ENCODE measurements around the gene SLC35G6.
A peak's percentile ranks its signal among the peaks of the same experiment; 100 is the strongest.

Gene SLC35G6

DNA sequence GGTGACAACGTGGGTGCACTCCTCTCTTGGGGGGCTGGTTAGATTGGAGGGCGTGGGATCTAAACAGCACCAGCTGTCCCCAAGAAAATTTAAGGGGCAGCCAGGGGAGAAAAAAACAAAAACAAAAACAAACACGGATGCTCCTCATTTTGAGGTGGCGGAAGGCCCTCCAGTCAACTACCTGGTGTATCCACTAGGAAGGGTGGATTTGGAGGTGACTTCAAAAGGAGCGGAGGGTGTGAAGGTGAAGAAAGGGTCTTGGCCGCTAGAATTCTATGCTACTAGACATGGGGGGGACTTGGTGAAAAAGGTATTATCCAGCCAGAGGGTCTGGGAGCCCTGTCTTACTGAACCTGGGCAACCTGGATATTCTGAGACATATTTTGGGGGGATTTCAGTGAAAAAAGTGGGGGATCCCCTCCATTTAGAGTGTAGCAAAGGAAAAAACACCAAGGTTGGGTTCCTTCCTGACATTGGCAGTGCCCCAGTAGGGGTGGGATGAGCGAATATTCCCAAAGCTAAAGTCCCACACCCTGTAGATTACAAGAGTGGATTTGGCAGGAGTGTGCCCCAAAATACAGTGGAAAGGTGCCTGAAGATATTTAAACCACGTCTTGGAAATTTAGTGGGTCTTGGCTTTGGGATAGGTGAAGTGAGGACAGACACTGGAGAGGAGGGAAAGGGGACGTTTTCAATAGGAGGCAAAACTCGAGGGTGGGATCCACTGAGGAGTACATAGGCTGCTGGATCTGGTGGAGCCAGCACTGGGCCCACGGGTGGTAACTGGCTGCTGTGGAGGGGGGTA is 42.4 kb upstream of the SLC35G6 start:
- TF ChIP-seq, protein P1, sequence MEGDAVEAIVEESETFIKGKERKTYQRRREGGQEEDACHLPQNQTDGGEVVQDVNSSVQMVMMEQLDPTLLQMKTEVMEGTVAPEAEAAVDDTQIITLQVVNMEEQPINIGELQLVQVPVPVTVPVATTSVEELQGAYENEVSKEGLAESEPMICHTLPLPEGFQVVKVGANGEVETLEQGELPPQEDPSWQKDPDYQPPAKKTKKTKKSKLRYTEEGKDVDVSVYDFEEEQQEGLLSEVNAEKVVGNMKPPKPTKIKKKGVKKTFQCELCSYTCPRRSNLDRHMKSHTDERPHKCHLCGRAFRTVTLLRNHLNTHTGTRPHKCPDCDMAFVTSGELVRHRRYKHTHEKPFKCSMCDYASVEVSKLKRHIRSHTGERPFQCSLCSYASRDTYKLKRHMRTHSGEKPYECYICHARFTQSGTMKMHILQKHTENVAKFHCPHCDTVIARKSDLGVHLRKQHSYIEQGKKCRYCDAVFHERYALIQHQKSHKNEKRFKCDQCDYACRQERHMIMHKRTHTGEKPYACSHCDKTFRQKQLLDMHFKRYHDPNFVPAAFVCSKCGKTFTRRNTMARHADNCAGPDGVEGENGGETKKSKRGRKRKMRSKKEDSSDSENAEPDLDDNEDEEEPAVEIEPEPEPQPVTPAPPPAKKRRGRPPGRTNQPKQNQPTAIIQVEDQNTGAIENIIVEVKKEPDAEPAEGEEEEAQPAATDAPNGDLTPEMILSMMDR (IDR thresholded peaks at IDR 0.05; ENCODE audit: low read depth, low read length, missing control alignments), result no peak
- no peak overlapping the region for H3K4me3 ChIP-seq (replicated peaks; ENCODE audit: low read depth, low read length)
- no peak for DNase-seq (ENCODE audit: extremely low read depth, low read depth)

DNA sequence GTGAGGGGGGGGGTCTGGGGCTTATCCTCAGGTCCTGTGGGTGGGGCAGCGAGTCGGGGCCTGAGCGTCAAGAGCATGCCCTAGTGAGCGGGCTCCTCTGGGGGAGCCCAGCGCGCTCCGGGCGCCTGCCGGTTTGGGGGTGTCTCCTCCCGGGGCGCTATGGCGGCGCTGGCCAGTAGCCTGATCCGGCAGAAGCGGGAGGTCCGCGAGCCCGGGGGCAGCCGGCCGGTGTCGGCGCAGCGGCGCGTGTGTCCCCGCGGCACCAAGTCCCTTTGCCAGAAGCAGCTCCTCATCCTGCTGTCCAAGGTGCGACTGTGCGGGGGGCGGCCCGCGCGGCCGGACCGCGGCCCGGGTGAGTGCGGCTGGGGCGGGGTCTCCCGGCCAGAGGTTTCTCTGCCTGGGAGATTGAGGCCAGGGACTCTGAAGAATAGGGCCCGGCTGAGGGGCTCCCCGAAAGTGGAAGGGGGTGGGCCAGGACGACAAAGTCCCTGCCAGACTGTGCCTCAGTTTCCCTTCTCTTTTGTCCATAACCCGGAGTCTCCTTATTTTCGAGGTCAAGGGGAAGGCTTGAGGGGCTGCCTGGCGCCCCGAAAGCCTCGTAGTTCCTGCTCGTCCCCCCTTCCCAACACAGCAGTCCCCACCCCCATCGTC is 41.7 kb upstream of the SLC35G6 start, which contains the start of gene FGF11:
FGF11 (plus strand) TSS at position 51 of the 651 bp plus-strand sequence; CDS start at position 160, 109 bp downstream.
- TF ChIP-seq, protein P1 (IDR thresholded peaks at IDR 0.05; ENCODE audit: low read depth, low read length, missing control alignments), result no peak

DNA sequence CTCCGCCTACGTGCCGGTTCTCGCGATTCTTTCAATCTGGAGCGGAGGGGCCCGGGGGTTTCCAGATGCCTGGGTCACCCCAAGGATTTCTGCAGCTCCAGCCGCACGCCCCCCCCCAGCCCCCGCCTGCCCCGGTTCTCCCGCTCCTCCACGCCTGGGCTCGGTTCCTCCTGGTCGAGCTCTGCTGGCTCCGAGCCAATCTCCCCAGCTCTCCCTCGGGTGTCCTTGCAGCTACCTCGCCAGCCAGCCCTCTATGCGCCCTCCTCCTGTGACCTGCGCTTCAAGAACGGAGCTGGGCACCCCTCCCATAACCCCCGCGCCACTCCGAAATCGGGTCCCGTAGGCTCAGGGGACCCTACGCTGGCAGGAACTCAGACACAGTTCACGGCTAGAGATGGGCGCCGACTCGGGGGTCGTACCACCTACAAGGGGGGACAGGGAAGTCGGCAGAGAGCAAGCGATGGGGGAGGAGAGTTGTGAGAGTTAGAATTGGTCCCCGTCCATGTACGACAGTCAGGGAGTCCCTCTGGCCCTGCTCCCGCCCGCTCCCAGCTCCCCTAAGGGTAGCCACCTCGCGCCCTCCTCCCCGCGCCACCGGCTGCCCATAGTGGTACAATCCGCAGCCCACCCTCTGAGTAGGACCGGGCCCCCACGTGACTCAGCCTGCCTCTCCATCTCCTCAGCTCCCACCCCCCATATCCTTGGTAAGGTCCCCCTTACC is 41.0 kb upstream of the SLC35G6 start:
- DNase-seq (ENCODE audit: extremely low read depth, low read depth), result no peak
- TF ChIP-seq, protein P1 (IDR thresholded peaks at IDR 0.05; ENCODE audit: low read depth, low read length, missing control alignments), result no peak
- peak overlapping the region; percentile 31 for H3K4me3 ChIP-seq (replicated peaks; ENCODE audit: low read depth, low read length)

More for the DNA sequence above, 41.7 kb upstream of the SLC35G6 start, which contains the start of gene FGF11:
- DNase-seq (ENCODE audit: extremely low read depth, low read depth), result no peak
- peak within 1 kb of the TSS; percentile 31 for H3K4me3 ChIP-seq (replicated peaks; ENCODE audit: low read depth, low read length)

DNA sequence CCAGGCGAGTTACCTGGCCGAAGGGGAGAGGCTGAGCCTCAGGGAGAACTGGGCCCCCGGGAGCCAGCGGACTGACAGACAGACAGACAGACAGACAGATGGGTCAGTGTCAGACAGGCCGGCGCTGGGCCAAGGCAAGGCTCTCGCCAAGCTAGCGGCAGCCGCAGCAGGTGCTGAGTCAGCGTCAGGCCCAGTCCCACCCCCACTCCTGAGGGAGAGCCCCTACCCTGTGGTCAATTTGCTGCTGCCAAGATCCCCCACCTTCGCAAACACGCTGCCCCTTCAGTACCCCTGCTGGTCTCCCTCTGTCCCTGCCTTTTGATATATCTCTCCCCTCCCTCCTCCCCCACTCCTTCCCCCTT is 40.4 kb upstream of the SLC35G6 start:
- TF ChIP-seq, protein P1 (IDR thresholded peaks at IDR 0.05; ENCODE audit: low read depth, low read length, missing control alignments), result no peak
- H3K4me3 ChIP-seq (replicated peaks; ENCODE audit: low read depth, low read length), result no peak overlapping the region; the same call in 1 of the 2 replicates
- no peak for DNase-seq (ENCODE audit: extremely low read depth, low read depth)

DNA sequence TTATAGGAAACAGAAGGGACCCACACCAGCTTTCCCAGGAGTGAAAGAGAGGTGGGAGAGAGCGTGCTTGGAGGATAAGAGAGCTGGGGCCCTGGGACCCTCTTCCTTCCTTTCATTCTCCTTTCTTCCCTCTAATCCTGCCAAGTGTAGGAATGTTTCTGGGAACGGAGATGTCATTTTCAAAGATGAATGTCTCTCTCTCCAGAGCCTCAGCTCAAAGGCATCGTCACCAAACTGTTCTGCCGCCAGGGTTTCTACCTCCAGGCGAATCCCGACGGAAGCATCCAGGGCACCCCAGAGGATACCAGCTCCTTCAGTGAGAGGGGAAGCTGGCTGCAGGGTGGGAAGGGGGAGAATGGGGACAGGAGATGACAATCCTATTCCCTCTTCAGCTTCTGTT is 40.0 kb upstream of the SLC35G6 start:
- no peak overlapping the region for H3K4me3 ChIP-seq (replicated peaks; ENCODE audit: low read depth, low read length)
- TF ChIP-seq, protein P1 (IDR thresholded peaks at IDR 0.05; ENCODE audit: low read depth, low read length, missing control alignments), result no peak
- DNase-seq (ENCODE audit: extremely low read depth, low read depth), result no peak

DNA sequence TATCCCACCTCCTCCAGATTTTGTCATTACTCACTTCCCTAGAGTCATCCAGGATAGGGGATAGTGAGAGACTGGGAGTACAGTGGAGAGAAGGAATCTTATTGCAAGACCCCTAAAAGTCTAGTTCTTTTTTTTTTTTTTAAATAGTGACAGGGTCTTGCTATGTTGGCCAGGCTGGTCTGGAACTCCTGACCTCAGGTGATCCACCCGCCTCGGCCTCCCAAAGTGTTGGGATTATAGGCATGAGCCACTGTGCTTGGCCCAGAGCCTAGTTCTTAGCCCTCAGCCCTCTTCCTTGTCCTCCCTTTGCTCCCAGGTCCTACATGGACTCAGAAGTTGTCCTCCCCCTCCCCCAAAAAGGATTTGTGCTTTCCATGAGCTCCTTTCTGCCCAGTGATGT is 39.1 kb upstream of the SLC35G6 start:
- TF ChIP-seq, protein P1 (IDR thresholded peaks at IDR 0.05; ENCODE audit: low read depth, low read length, missing control alignments), result no peak
- no peak for DNase-seq (ENCODE audit: extremely low read depth, low read depth)
- no peak overlapping the region for H3K4me3 ChIP-seq (replicated peaks; ENCODE audit: low read depth, low read length)

All from HFF-Myc (cell line).